DOHH2 (cell line): ENCODE data around the gene TNFRSF25.

Experiments
- H3F3A ChIP-seq: fragments of 200-600 bp; sonication (generic), shearing (Covaris generic); 2 replicates; pipeline ENCODE4 v1.6.0; 2016; ENCODE audit warnings: antibody characterized with exemption, mild to moderate bottlenecking; ENCODE audit not compliant: control insufficient read depth, insufficient read depth
- H3K27ac ChIP-seq: fragments of 200-600 bp; sonication (generic); 2 replicates; pipeline ENCODE4 v1.5.1; 2014; ENCODE audit warnings: low read depth, mild to moderate bottlenecking, low read length, moderate library complexity
- H3K27me3 ChIP-seq: fragments of 200-600 bp; sonication (generic); 2 replicates; pipeline ENCODE4 v1.6.1; 2014; ENCODE audit warnings: mild to moderate bottlenecking, low read length, mixed read lengths; ENCODE audit not compliant: control insufficient read depth
- H3K36me3 ChIP-seq: fragments of 200-600 bp; sonication (generic); 2 replicates; pipeline ENCODE4 v1.6.1; 2014; ENCODE audit warnings: mild to moderate bottlenecking, low read length, moderate library complexity, mixed read lengths; ENCODE audit not compliant: control insufficient read depth
- H3K4me1 ChIP-seq: fragments of 200-600 bp; sonication (generic); 2 replicates; pipeline ENCODE4 v1.6.1; 2014; ENCODE audit warnings: mild to moderate bottlenecking, low read length, mixed read lengths; ENCODE audit not compliant: control insufficient read depth
- H3K4me2 ChIP-seq: fragments of 200-600 bp; sonication (generic); 2 replicates; pipeline ENCODE4 v1.6.0; 2014; ENCODE audit warnings: mild to moderate bottlenecking, low read length, moderate library complexity
- H3K4me3 ChIP-seq: fragments of 200-600 bp; sonication (generic); 2 replicates; pipeline ENCODE4 v1.5.1; 2014; ENCODE audit warnings: mild to moderate bottlenecking, low read length, mixed read lengths
- H3K79me2 ChIP-seq: fragments of 200-600 bp; sonication (generic); 2 replicates; pipeline ENCODE4 v1.6.1; 2014; ENCODE audit warnings: mild to moderate bottlenecking, low read length, mixed read lengths; ENCODE audit not compliant: control insufficient read depth
- H3K9me2 ChIP-seq: fragments of 200-600 bp; sonication (generic); replicated peaks from 2 replicates; pipeline ENCODE4 v1.6.1; 2014; ENCODE audit warnings: mild to moderate bottlenecking, low read length, mixed read lengths; ENCODE audit not compliant: control insufficient read depth
- H3K9me3 ChIP-seq: fragments of 200-600 bp; sonication (generic); 2 replicates; pipeline ENCODE4 v1.6.1; 2014; ENCODE audit warnings: antibody characterized with exemption, low read length, mixed read lengths; ENCODE audit not compliant: control insufficient read depth, insufficient read depth
- H4K20me1 ChIP-seq: fragments of 200-600 bp; sonication (generic); 2 replicates; pipeline ENCODE4 v1.6.0; 2014; ENCODE audit warnings: low read depth, mild to moderate bottlenecking, antibody characterized with exemption, low read length, moderate library complexity; ENCODE audit not compliant: control insufficient read depth, insufficient read depth
- CTCF ChIP-seq: fragments of 200-600 bp; sonication (generic); IDR thresholded peaks from one replicate; pipeline ENCODE4 v1.5.1; 2014; ENCODE audit warnings: antibody characterized with exemption, mild to moderate bottlenecking, low read depth, low read length; ENCODE audit not compliant: poor library complexity, severe bottlenecking
- EZH2phosphoT487 ChIP-seq: fragments of 200-600 bp; sonication (generic); IDR thresholded peaks from 2 replicates; pipeline ENCODE4 v1.6.1; 2017; ENCODE audit warnings: borderline replicate concordance, mild to moderate bottlenecking, antibody characterized with exemption, low read length, moderate library complexity, mixed read lengths

Gene TNFRSF25

GRCh38 chr1:6467224-6467623, 1.3 kb upstream of the TNFRSF25 start:
- Histone ChIP-seq H3K4me1 (no peaks in the 10 kb centered on the region), H3K27ac (no peak overlapping the region)

GRCh38 chr1:6466751-6467150, 778 bp upstream of the TNFRSF25 start:
- Histone ChIP-seq H3K36me3 (no peaks in the 10 kb centered on the region), H3K79me2 (no peaks in the 10 kb centered on the region), H3F3A (no peaks in the 10 kb centered on the region), H3K9me3 (no peaks in the 10 kb centered on the region), H3K27me3 (no peaks in the 10 kb centered on the region), H3K9me2 (no peaks in the 10 kb centered on the region), H3K4me3 (no peak overlapping the region), H3K4me2 (no peak overlapping the region), H3K4me1 (no peaks in the 10 kb centered on the region), H4K20me1 (no peaks in the 10 kb centered on the region), H3K27ac (no peak overlapping the region)
- TF ChIP-seq CTCF, result no peak
- no peak for TF ChIP-seq EZH2phosphoT487

More at GRCh38 chr1:6467224-6467623, 1.3 kb upstream of the TNFRSF25 start:
- H3K36me3 ChIP-seq, result no peaks in the 10 kb centered on the region
- H3K4me3 ChIP-seq, result no peak overlapping the region
- no peak for TF ChIP-seq CTCF
- no peaks in the 10 kb centered on the region for H4K20me1 ChIP-seq
- H3K9me3 ChIP-seq, result no peaks in the 10 kb centered on the region
- no peak overlapping the region for H3K4me2 ChIP-seq
- H3K79me2 ChIP-seq, result no peaks in the 10 kb centered on the region
- H3K27me3 ChIP-seq, result no peaks in the 10 kb centered on the region
- H3K9me2 ChIP-seq, result no peaks in the 10 kb centered on the region
- no peaks in the 10 kb centered on the region for H3F3A ChIP-seq

GRCh38 chr1:6465461-6466005, 440 bp downstream of the TNFRSF25 start:
- Histone ChIP-seq H3K9me3 (no peaks in the 10 kb centered on the region), H3K27ac (no peak overlapping the region), H3F3A (no peaks in the 10 kb centered on the region), H3K79me2 (no peaks in the 10 kb centered on the region), H3K9me2 (no peaks in the 10 kb centered on the region), H3K4me2 (no peak overlapping the region), H3K4me3 (no peak overlapping the region), H3K4me1 (no peaks in the 10 kb centered on the region), H4K20me1 (no peaks in the 10 kb centered on the region), H3K36me3 (no peaks in the 10 kb centered on the region), H3K27me3 (no peaks in the 10 kb centered on the region)
- no peak for TF ChIP-seq EZH2phosphoT487
- no peak for TF ChIP-seq CTCF
